GM18870 (cell line): ENCODE results near the gene PPARG.
"Not testable (repeated sequence)": the region's sequence is repeated elsewhere in the genome, so short reads cannot be mapped to it uniquely, and the experiment has no call there.

Experiments
- ATAC-seq: cut with Tn5 transposase; IDR thresholded peaks from one replicate; pipeline ENCODE4 v1.9.1; 2021; ENCODE audit warnings: moderate library complexity; ENCODE audit not compliant: unreplicated experiment

PPARG gene

DNA sequence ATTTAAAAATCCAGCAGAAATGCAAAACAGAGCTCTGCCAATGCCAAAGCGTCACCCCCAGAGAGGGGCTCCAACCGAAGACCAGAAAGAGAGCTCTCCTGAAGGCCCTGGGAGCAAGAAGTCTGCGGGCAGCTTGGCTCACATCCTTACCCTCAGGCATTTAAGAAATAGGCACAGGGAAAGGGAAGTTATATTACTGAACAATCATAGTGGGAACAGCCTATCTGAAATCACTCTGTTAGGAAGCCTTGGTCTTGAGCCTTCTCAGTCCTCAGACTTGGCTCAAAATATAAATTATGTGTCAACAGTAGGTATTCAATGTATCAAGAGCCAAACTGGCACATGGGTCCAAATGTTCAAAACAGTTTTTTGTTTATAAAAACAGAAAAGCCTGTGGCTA lies 10.3 kb upstream of the PPARG start:
- no peak for ATAC-seq

DNA sequence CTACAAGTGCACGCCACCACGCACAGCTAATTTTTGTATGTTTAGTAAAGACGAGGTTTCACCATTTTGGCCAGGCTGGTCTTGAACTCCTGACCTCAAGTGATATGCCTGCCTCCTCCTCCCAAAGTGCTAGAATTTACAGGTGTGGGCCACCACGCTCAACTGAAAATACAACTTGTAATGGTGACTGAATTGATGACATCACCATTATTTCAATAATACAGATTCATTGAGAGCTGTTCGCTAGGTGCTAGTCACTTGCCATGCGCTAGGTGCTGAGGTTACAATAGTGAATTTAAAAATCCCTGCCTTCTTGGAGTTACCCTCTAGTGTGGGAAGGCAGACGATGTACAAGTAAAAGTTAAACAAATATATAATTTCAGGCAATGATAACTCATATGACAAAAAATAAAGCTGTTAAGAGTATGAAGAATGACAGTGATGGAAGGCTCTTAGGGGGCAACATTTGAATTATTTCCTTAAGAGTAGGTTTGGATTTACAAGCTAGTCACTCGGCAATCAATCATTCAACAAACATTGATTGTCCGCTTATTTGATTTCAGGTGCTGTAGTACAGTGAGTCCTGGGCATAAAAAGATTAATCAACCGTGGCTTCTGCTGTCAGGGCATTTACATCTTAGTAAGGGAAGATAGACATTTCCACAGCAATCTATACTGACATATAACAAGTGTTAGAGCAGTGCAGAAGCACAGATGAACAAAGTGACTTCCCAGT lies 9.1 kb upstream of the PPARG start:
- ATAC-seq: no peak

DNA sequence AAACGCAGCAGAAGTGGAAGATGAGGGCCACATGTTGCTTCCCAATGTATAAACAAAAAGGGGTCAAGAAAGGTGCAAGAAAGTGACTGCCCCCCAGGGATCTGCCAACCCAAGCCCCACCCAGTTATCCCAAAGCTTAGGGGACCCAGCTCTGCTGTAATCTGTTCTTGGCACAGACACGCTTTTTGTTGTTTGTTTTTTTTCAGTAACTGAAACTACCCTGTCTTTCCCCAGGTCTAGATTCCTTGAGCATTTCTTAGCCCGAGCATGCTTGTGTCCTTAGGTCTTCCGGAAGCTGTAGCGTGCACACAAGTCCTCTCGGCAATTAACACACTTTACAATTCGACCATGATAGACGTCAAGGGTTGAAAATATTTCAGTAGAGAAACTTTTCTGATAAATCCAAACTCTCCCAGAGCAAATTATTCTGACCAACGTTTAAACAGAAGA lies 8.5 kb upstream of the PPARG start:
- no peak for ATAC-seq

- no peak for ATAC-seq
Measured at GRCh38 chr3:12284591-12284990, 4.3 kb upstream of the PPARG start.

DNA sequence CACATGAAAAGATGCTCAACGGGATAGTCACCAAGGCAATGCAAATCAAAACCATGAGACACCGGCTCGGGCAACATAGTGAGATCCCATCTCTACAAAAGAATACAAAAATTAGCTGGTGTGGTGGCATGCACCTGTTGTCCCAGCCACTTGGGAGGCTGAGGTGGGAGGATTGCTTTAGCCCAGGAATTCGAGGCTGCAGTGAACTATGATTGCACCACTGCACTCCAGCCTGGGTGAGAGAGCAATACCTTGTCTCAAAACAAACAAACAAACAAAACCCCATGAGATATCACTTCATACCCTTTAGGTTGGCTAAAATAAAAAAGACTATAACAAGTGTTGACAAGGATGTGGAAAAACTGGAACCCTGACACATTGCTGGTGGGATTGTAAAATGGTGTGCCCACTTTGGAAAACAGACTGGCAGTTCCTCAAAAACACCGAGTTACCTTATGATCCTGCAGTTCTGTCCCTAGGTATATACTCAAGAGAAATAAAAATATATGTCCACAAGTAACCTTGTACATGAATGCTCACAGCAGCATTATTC lies 3.8 kb upstream of the PPARG start:
- ATAC-seq: no peak

- ATAC-seq: not testable (repeated sequence)
Measured at GRCh38 chr3:12285779-12286178, 3.1 kb upstream of the PPARG start.

- no peak for ATAC-seq
Measured at GRCh38 chr3:12286504-12286903, 2.4 kb upstream of the PPARG start.

DNA sequence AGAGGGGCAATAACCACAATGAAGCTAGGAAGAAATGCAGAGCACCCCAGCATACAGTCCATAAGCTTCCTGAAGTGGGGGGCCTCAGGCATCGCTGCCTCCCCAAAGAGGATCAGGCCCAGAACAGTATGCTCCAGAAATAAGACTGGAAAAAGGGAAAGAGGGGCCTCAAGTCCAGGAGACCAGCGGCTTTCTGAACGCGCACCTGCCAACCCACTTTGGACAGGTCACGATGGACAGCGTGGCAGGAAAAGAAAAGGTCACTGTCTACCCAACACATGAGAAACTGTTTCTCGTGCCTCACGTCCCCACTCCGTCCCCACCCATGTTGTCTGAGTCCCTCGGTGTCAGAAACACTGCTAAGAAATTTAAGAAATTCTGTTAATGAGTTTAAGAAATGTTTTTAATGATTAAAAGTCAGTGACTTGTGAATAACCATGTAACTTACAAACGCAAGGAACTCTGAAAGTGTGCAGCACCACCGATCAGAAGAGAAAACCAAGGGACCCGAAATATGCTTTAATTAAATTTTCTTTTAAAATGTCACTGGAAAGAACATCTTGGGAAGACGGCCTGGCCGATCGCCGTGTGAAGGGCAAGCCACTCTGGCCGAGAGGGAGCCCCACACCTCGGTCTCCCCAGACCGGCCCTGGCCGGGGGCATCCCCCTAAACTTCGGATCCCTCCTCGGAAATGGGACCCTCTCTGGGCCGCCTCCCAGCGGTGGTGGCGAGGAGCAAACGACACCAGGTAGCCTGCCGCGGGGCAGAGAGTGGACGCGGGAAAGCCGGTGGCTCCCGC lies 1.7 kb upstream of the PPARG start:
- no peak for ATAC-seq

DNA sequence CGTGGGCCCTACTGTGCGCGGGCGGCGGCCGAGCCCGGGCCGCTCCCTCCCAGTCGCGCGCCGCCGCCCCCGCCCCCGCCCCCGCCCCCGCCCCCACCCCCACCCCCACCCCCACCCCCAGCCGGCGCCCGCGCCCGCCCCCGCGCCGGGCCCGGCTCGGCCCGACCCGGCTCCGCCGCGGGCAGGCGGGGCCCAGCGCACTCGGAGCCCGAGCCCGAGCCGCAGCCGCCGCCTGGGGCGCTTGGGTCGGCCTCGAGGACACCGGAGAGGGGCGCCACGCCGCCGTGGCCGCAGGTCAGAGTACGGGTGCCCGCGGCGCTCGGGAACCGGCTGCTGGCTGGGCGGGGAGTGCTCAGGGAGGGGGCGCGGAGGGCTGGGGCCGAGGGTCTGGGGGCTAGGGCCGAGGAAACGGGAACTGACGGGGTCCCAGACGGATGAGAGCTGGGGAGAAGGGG lies 1.1 kb upstream of the PPARG start:
- ATAC-seq: no peak

GRCh38 chr3:12289524-12289923 lies 654 bp downstream of the PPARG start:
- ATAC-seq: no peak

- no peak for ATAC-seq
Measured at GRCh38 chr3:12292770-12293169, 3.9 kb downstream of the PPARG start.

DNA sequence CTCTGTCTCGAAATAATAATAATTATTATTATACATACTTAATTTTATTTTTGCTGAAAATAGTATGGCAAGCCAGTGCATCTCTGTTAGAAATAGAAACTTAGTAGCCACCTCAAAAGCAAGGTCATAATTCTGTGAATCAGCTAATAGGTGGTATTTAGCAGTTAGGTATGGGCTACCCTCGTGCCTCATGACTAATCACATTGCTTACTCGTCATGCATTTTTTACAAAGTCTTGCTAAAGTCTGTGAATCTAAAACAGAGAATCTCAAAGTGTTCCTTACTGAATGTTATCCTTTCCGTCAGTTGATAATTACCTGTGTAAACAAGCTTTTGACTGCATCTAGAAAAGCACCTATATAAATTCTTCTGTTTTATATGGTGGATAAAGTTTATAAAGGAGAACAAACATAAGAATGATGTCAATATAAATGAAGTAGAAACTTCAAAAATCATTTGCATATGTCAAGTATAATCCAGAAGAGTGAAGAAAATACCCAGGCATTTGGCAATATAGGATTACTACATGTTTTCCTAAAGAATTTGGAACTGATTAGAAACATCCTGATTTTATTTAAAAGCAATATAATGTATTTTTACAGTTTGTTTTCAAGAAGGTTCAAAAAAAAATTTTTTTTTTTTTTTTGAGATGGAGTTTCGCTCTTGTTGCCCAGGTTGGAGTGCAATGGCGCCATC lies 6.2 kb downstream of the PPARG start:
- ATAC-seq: no peak

DNA sequence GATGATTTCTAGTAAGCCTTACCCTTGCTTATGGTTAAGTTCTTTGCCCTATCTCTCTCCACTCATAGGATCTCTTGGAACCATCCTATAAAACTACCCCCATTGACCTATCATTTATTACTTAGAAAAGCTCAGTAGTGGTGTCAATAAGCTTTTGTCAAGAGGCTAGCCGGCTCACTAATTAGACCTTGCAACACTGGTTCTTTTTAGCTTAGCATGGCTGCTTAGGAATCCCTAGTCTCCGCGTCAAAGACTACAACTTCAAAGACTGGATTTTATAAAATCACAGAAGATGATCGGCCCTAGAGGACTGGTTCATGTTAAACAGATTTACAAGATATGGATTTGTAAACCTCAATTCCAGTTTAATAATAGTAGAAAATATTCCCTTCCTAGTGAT lies 7.6 kb downstream of the PPARG start:
- ATAC-seq: no peak

- ATAC-seq: no peak
Measured at GRCh38 chr3:12299026-12299425, 10.2 kb downstream of the PPARG start.

- no peak for ATAC-seq
Measured at GRCh38 chr3:12300137-12300536, 11.3 kb downstream of the PPARG start.

- ATAC-seq: no peak
Measured at GRCh38 chr3:12301031-12301430, 12.2 kb downstream of the PPARG start.

DNA sequence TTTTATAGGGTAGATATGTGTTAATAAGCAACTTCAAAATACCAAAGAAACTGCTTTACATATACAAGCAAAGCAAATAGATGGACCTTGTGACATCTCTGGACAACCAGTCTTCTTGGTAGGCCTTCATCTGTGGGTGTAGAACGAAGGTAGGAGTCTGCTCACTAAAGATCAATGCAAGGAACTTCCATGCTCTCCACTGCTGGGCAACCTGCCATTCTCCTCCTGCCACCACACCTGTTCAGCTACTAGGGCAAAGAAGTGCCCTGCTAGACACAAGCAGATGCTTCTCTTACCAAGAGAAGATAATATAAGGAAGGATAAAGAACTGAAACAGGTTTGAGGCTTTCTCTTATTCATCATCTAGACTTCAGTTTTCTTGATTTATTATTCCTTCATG lies 12.6 kb downstream of the PPARG start:
- ATAC-seq: no peak

DNA sequence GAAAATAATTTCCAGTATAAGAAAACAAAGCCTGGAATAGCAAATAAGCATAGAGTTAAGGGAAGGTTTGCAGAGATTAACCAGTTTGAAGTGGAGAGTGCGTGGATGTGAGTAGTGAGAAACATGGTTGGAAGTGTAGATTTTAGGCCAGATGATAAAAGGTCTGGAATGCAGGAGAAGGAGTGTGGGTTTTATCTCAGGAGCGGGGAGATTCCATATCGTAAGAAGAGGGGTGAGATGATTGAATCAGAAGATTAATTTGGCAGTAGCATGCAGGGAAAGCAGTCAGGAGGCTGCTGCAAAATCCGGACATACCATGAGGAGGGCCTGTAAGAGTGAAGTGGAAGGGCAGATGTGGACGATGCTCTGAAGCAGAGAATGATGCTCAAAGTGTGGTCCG lies 13.7 kb downstream of the PPARG start:
- no peak for ATAC-seq

DNA sequence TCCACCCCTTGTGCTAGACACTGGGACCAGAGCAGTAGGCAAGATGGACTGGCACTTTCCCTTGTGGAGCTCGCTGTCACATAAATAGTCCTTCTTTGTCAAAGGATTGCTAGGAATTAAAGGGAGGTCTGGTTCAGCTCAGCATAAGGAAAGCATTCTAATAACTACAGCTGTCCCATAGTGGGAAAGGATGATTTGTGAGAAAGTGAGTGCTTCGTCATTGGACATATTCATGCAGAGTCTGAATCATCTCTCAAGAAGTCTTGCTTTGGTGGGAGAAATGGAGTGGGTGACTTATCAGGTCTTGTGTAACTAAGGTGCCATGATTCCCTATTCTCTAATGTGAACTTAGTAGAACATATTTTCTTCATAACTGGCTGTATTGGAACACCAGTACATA lies 14.7 kb downstream of the PPARG start:
- no peak for ATAC-seq

DNA sequence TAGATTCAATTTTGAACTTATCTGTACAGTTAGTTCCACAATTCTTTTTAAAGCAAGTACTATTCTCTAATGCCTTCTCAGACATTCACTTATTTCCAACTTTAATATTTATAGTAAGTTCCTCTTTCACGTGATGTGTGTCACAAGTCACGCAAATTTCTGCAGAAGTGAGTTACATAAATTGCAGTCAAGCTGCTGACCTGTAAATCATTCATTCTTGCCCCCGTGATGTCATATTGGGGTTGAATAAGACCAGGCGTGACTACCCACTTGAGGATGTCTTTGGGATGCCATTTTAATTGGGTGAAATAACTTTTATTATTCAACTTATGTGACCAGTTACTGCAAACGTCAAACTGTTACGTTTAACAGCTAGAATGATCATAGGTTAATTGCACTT lies 15.1 kb downstream of the PPARG start:
- no peak for ATAC-seq

- ATAC-seq: no peak
Measured at GRCh38 chr3:12307136-12307535, 18.3 kb downstream of the PPARG start.
